ENCODE results near the gene DAB2IP.
"Not testable (repeated sequence)": the region's sequence is repeated elsewhere in the genome, so short reads cannot be mapped to it uniquely, and the experiment has no call there.

DAB2IP gene

DNA sequence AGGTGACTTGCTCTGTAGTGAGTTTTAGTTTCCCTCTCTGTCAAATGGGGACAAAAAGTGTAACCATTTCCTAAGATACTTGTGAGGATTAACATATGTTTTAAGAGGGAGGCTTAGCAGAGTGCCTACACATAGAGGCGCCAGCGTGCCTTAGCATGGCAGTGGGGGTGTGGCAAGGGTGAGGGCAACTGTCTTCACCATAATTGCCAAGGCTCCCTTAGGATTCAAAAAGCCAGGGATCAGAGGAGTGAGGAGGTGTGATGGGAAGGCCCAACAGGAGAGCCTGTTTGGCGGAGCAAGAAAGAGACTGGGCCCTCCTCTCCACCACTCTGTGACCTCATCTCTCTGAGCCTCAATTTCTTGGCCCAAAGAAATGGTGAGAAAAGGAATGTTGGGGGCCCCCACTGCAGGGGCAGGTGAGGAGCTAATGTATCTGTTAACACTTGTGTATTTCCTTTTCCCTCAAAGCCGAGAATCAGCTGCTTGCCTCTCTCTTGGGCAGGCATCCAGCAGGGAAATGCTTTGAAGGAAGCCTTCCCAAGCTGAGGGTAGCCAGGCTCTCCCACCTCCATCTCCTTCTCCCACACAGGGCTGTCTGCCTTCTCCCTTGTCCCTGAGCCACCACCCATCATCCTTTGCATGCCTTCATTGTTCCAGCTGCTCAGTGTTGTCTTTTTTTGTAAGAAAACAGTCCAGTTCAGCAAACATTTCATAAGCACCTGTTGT, 76.0 kb downstream of the DAB2IP start:
- DNase-seq (ENCODE audit: low spot score), result no peak

DNA sequence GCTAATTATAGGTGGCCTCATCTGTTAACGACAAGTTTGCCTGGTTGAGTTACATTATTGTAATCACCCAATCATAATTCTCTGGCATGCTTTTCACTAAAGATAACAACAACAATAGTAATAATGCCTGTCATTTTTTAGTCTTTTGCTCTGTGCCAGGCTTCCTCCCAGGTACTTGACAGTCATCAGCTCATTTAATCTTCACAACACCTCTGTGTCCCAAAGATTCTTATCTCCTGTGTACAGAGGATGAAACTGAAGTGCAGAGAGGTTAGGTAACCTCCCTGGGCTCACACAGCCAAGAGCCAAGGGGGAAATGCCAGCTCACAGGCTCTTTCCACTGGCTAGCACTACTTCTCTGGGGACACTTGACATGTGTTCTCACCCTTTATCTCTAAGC, 77.5 kb downstream of the DAB2IP start:
- DNase-seq (ENCODE audit: low spot score), result no peak

DNA sequence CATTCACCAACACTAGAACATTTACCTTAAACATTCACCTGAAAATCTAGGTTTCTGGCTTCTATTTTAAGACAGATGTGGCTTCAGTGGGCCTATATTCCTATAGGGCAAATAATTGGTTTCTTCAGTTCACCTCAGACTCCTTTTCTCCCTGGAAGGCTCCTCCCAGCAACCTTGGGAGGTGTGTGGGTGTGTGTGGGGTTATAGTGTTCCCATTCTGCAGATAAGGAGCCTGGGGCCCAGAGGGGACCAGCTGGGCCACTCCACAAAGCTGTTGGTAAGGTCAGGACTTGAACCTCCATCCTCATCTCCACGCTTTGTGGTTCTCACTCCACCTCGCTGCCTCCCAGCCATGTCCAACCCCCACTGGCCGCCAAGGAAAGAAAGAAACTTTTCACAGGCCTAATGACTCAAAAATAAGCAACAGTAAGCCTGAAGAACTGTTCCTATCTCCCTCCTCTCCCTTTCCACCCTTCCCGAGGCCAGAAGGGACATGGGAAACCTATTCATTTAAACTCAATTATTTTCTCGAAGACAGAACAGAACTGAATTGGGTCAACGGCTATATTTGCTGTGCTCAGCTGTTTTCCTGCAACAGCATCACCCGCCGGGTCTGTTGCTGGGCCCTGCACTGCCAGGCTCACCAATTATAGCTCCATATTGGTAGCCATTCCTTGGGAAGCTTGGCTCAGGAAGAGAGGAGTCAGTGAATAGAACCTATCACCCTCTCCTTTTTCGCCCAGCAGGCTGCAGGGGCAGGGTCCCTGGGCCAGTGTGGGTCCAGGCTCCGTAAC, 78.5 kb downstream of the DAB2IP start:
- no peak for DNase-seq (ENCODE audit: low spot score)

DNA sequence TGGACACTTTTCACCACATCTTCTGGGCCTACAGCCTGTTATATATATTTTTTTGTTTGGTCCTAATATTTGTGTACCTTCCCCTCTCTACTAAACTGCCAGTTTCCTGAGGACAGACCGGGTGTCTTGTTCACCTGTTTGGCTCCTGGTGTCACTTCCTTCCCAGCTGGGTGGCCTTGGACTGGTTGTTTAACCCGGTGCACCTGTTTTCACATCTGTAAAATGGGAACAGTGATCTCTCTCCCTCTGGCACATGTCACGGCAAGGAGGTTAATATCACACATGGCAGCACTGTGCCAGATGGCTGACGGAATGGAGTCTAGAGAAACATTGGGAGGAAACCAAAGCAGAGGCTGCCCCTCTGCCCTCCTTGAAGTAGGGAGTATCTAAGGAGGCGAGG, 79.7 kb downstream of the DAB2IP start:
- no peak for DNase-seq (ENCODE audit: low spot score)

DNA sequence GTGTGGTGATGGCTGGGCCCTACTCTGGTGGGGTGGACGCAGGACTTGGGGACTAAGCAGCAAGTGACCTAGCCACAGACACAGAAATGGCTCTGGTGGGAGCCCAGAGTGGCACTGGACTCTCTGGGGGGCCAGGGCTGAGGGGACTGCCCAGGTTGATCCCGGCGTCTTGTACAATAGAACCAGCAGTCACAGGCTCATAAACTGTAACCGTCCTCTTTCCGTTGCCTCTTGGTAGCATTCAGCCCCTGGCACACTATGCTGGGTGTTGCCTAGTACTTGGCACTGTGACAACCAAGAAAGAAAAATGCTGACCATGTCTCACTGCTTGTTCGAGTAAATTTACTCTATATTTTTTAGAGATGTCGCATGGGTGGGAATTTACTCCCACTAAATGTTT, 80.5 kb downstream of the DAB2IP start:
- DNase-seq (ENCODE audit: low spot score), result no peak

DNA sequence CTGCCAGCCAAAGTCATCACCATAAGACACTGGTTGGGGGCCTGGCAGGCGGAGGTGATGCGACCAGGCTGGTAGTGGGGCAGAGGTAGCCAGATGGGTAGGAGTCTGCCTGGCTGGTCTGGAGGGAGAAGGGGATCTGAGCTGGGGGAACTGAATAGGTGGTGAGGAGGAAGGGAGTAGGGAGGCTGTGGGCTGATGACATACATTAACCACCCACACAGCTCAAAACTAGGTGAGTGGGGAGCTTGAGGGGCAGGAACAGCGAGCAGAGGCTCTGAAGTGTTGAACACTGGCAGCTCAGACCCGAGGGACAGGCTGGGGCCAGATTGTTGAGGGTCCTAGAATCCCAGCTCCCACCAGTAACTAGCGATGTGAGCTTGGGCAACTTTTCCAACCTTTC, 81.0 kb downstream of the DAB2IP start:
- no peak for DNase-seq (ENCODE audit: low spot score)

DNA sequence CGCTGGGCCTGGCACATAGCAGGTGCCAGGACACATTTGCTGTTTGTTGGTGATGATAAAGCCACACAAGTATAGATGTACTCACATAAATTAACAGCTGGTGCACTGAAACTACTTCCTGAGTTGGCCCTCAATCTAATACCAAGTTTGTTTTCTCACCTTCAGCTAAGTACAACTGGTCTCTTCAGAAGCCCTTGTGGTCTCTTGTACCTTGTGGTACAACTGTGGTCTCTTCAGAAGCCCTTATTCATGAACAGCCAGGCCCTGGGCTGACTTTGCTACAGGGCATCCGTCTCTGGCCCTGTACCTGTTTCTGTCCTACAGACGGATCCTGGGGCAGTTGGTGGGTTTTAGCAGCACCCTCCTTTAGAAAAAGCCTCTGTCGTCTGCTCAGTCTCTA, 81.5 kb downstream of the DAB2IP start:
- DNase-seq (ENCODE audit: low spot score), result no peak

DNA sequence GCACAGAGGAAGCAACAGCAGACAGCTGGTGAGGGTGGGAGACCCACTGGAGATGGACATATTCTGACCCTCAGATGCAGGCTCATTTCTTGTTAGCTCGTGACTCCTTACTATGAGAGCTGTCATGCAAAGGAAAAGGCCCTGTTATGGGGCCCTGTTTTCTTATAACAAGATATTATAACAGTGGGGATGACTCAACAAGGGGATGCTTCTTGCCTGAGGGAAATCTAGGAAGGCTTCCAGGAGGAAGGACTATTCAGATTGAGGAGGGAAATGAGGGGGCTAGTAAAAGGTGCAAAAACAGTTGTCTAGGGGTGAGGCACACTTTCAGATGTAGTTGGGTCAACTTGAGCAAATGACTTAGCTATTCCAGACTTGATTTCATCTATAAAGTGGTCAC, 83.0 kb downstream of the DAB2IP start:
- DNase-seq (ENCODE audit: low spot score), result no peak

DNA sequence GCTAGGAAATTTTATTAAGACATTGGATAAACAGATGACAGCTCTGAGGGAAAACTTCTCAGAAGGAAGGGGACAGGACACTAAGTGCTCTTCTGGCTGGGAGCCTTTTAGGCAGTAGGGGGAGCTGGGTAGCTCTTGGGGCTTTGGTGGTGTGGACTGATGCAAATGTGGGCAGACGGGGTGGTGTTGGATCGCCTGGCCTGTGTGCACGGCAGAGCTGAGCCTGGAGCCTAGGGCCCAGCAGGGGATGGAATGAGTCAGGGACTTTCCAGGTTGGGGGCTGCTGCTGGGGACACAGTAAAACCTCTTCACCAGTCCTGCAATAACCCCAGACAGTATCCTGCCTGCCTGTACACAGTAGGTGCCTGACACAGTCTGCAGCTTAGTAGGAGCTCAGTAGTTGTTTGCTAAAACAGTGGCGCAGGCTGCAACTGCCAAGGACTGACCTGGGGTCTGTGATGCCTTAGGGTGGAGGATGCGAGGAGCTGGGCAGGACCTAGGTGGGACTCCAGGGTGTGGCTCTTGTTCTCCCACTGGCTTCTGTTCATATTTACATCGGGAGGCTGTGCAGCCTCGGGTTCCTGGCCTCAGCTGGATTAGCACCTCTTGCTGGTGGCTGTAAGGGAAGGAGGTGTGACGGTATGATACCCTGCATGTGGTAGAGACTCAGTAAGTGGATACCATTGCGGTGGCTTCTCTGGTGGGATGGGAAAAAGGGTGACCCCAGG, 83.8 kb downstream of the DAB2IP start:
- peak; percentile 4 for DNase-seq (ENCODE audit: low spot score)

DNA sequence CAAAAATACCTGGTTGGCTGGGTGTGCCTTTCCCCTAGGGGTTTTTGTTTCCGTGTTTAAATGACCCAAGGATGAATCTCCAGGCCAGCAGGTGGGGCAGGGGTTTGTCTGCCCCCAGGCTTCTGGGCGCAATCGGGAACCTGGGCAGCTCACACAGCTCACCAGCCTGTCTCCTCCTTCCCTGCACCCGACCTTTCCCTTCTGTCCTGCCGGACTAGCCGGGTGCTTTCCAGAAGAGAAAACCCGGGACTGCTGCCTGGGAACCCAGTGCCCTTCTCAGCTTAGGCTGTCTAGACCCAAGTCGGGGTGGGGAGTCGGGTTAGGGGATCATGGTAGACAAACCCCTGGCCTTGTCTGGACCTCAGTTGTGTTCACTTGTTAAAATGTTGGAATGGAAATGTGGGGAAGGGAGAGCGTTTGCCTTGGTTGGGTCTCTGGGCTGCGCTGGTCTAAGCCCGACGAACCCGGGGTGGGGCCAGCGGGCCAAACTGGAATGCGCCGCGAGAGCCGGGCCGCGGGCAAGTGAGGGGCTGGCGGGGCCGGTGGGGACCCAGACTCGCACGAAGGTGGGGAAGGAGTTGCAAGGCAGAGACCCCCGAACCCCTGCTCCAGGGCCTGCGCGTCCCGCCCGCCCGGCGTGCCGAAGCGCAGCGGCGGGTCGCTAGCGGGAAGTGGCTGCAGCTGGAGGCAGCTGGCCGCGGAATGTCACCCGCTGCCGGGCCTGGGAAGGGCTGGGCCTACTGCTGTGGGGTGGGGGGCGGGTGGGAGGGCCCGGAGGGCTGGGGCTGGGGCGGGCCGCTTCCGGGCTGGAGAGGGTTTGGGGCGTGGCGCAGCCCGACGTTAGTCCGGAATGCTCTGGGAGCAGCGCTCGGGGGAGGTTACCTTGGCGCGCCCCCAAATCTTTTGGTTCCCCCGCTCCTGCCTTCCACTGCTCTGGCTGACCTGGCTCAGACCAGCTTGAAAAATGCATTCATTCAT, 84.6 kb downstream of the DAB2IP start:
- DNase-seq (ENCODE audit: low spot score), result no peak

DNA sequence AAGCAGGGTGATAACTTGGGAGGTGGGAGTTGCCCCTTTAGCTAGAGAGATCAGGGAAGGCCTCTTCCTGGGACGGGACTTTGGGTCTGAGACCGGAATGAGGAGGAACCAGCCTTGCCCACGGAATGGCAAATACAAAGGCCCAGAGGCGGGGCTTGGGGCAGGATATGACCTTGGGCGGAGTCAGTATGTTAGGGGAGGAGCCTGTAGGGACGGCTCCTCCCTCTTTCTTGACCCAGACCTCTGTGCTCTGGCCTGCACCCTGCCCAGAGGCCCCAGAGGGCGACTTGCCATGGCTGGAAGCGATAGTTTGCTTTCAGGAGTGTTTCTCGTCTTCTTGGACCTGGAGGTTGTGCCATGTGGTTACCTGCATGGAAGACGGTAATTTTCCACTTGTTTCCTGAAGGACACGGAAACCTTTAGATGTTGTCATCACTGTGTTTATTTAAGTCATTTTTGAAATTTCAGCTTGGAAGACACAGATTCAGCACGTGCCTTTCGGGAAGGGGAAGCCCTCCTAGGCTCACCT, 85.6 kb downstream of the DAB2IP start:
- DNase-seq (ENCODE audit: low spot score), result peak; percentile 5

DNA sequence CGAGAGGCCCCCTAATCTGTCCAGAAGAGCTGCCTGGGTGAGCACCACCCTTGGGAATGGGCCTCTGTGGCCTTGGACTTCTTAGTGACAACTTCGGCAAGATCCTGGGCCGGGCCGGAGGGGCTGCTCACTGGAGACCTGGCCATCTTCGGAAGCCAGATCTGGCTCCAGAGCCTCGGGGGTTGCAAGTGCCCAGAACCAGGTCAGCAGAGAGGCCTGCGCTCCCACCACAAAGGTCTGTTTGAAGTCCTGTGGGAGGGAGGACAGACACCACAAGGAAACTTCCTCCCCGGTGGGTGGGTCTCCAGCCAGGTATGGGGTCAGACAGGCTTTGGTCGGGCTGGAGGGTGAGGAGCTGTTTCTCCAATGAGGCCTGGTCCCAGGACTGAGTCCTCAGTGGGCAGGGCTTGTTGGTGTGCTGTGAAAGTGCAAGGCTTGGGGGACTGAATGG, 86.1 kb downstream of the DAB2IP start:
- no peak for DNase-seq (ENCODE audit: low spot score)

DNA sequence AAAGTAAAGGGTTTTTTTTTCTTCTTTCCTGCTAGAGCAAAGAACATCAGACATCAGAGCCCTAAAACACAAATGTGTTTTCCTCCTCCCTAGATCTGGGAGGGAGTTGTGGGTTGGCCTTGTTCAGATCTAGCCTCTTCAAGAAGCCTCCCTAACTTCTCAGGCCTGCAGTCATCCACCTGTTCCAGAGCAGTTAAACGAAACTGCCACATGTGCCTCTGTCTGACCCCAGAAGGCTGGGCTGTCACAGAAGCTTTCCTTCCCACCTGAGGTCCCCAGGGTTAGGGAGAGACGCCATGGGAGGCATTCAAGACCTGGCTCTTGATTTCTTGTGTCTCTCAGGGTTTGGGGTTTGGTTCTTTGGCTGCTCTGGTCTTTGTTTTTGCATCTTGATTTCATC, 87.0 kb downstream of the DAB2IP start:
- no peak for DNase-seq (ENCODE audit: low spot score)

DNA sequence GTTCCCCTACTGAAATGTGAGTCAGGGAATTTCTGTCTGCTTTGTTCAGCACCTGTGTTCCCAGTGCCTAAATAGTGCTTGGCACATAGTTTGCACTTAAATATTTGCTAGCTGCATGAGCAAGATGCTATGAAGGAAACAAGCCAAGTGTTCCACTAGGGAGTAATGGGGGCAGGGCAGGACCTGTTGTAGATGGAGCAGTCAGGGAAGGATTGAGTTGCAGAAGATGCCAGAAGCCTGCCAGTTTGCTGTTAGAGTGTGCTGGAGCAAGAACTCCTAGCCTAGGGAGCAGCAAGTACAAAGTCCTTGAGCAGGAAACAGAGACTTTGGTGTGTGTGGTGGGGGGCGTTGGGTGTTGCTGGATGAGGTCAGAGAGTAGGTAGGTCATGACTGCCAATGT, 87.5 kb downstream of the DAB2IP start:
- no peak for DNase-seq (ENCODE audit: low spot score)

DNA sequence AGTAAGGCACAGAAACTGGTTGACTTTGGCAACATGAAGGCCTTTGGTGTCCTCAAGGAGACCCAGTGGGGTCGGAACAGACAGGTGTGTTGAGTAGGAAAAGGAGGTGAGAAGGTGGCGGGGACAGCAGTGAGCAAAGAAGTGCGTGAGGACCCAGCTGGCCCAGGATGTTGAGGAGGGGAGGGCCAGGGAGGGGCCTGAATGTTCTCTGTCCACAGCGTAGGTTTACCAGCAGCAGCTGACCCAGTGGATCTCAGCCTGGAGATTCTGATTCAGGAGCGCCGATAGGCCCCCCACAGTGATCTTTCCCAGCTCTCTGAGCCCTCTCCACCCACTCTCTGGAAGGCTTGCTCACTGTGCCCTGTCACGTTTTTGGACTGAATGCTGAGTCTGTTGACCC, 88.5 kb downstream of the DAB2IP start:
- DNase-seq (ENCODE audit: low spot score), result no peak

DNA sequence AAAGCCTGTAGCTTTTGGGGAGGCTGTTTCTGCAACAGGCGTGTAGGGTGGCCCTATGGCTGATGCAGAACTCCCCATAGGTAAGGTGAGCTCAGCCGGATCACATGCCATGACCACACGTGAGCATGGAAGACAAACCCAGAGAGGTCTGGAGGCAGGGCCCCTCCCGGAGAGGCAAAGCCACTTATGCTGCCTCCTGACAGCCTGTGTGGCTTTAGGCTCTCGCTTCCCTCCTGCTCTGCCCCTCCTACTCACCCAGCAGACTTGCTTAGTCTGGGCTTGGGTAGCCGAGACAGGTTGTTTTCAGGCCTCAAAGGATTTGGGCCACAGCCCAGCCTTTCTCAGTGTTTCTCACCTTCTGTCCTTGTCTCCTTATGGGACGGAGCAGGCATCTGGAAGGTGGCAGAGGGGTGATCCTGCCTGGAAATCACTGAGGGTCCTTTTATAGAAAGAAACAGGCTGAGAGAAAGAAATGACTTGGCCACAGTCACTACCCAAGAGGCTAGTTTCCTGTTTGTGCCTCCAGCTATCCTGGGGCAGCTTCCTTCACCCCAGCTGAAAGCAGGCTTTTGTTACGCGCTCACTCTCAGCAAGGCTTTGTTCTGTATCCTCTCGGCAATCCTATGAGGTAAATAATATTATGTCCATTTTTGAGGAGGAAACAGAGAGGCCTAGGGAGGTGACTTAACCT, 89.9 kb downstream of the DAB2IP start:
- no peak for DNase-seq (ENCODE audit: low spot score)

DNA sequence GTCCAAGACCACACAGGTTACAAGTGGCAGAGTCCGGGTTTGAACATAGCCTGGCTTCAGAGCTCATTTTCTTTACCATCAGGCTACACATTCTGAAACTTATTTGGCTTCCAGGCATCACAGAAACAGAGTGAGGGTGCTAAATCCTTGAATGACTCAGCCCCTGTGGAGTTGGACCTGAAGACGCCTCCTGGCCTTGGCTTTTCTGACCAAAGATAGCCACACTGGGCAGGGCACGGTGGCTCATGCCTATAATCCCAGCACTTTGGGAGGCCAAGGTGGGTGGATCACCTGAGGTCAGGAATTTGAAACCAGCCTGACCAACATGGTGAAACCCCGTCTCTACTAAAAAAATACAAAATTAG, 90.5 kb downstream of the DAB2IP start:
- DNase-seq (ENCODE audit: low spot score), result not testable (repeated sequence)

DNA sequence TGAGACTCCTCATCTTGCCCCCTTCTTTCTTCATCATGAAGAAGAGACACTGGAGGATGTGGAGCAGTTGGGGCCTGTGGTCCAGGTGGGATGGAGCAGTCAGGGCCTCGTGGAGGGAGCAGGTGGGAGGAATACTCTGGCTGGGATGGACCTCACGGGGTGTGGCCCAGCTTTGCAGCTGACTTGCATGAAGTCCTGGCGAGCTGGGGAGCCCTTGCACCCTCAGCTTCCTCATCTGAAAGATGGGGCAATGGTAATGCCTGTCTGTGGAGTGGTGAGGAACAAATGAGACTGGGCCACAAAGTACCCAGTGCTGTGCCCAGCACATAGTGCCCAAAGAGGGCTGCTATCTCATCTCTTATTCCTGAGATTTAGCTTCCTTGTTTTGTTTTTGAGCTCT, 91.5 kb downstream of the DAB2IP start:
- no peak for DNase-seq (ENCODE audit: low spot score)

DNA sequence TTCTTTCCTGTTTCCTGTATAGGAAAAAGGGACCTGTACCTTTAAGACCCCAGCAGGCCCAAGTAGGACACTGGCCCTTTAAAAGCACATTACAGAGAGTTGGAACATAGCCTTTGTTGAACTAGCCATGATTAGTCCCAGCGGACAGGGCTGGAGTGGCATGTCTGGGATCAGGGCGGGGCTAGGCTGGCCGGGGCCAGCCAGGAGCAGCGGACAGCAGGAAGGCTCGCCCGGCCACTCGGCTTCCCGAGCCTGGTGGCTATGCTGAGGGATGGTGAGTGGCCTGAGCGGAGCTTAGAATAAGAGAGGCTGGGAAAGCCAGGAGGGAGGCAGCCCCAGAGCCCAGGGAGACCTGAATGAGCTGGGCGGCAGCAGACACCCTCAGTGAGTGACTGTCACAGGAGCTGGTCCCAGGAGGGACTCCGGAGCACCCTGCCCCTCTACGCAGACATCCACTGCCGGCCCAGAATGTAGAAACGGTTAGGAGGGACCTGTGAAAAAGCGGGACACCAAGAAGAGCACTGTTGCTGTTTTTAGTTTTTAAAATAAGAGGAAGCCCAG, 92.1 kb downstream of the DAB2IP start:
- no peak for DNase-seq (ENCODE audit: low spot score)

DNA sequence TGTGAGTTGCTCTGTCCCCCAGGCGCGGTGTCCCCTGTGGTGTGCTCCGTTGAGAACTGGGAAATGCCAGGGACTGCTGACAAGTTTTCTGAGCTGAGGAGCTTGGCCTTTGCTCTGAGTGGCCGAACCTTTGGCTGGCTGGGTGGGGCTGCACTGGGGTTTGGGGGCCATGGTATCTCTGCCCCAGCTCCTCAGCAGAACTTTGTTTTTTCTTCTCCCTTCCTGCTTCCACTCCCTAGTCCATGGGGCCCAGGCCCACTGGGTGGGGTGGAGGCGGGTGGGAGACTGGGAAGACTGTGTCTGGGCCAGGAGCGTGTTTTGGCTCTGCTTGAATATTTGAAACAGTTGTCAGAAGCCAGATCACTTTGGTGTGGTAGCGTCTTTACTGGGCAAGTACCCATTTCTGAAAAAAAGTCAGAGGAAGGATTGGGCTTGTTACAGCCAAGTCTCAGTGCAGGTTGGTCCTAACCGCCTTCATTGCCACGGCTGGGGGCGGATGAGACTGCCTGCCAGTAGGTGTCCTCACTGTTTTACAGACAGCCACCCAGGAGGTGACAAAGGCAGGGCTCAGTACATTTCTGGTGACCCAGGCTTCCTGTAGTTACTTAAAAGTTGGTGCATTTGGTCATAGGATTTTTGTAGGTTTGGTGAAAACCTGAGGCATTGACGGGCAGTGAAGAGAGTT, 92.7 kb downstream of the DAB2IP start:
- peak; percentile 25 for DNase-seq (ENCODE audit: low spot score)
